DOHH2 (cell line): ENCODE measurements around the gene FEM1C.

Experiments
- H3F3A ChIP-seq: fragments of 200-600 bp; sonication (generic), shearing (Covaris generic); 2 replicates; pipeline ENCODE4 v1.6.0; 2016; ENCODE audit warnings: antibody characterized with exemption, mild to moderate bottlenecking; ENCODE audit not compliant: control insufficient read depth, insufficient read depth
- H3K27ac ChIP-seq: fragments of 200-600 bp; sonication (generic); 2 replicates; pipeline ENCODE4 v1.5.1; 2014; ENCODE audit warnings: low read depth, mild to moderate bottlenecking, low read length, moderate library complexity
- H3K27me3 ChIP-seq: fragments of 200-600 bp; sonication (generic); 2 replicates; pipeline ENCODE4 v1.6.1; 2014; ENCODE audit warnings: mild to moderate bottlenecking, low read length, mixed read lengths; ENCODE audit not compliant: control insufficient read depth
- H3K36me3 ChIP-seq: fragments of 200-600 bp; sonication (generic); 2 replicates; pipeline ENCODE4 v1.6.1; 2014; ENCODE audit warnings: mild to moderate bottlenecking, low read length, moderate library complexity, mixed read lengths; ENCODE audit not compliant: control insufficient read depth
- H3K4me1 ChIP-seq: fragments of 200-600 bp; sonication (generic); 2 replicates; pipeline ENCODE4 v1.6.1; 2014; ENCODE audit warnings: mild to moderate bottlenecking, low read length, mixed read lengths; ENCODE audit not compliant: control insufficient read depth
- H3K4me2 ChIP-seq: fragments of 200-600 bp; sonication (generic); 2 replicates; pipeline ENCODE4 v1.6.0; 2014; ENCODE audit warnings: mild to moderate bottlenecking, low read length, moderate library complexity
- H3K4me3 ChIP-seq: fragments of 200-600 bp; sonication (generic); 2 replicates; pipeline ENCODE4 v1.5.1; 2014; ENCODE audit warnings: mild to moderate bottlenecking, low read length, mixed read lengths
- H3K79me2 ChIP-seq: fragments of 200-600 bp; sonication (generic); 2 replicates; pipeline ENCODE4 v1.6.1; 2014; ENCODE audit warnings: mild to moderate bottlenecking, low read length, mixed read lengths; ENCODE audit not compliant: control insufficient read depth
- H3K9me2 ChIP-seq: fragments of 200-600 bp; sonication (generic); replicated peaks from 2 replicates; pipeline ENCODE4 v1.6.1; 2014; ENCODE audit warnings: mild to moderate bottlenecking, low read length, mixed read lengths; ENCODE audit not compliant: control insufficient read depth
- H3K9me3 ChIP-seq: fragments of 200-600 bp; sonication (generic); 2 replicates; pipeline ENCODE4 v1.6.1; 2014; ENCODE audit warnings: antibody characterized with exemption, low read length, mixed read lengths; ENCODE audit not compliant: control insufficient read depth, insufficient read depth
- H4K20me1 ChIP-seq: fragments of 200-600 bp; sonication (generic); 2 replicates; pipeline ENCODE4 v1.6.0; 2014; ENCODE audit warnings: low read depth, mild to moderate bottlenecking, antibody characterized with exemption, low read length, moderate library complexity; ENCODE audit not compliant: control insufficient read depth, insufficient read depth
- EZH2phosphoT487 ChIP-seq: fragments of 200-600 bp; sonication (generic); IDR thresholded peaks from 2 replicates; pipeline ENCODE4 v1.6.1; 2017; ENCODE audit warnings: borderline replicate concordance, mild to moderate bottlenecking, antibody characterized with exemption, low read length, moderate library complexity, mixed read lengths
- TF ChIP-seq, protein P1 (sequence below): fragments of 200-600 bp; sonication (generic); IDR thresholded peaks from one replicate; pipeline ENCODE4 v1.5.1; 2014; ENCODE audit warnings: antibody characterized with exemption, mild to moderate bottlenecking, low read depth, low read length; ENCODE audit not compliant: poor library complexity, severe bottlenecking

The FEM1C gene

DNA sequence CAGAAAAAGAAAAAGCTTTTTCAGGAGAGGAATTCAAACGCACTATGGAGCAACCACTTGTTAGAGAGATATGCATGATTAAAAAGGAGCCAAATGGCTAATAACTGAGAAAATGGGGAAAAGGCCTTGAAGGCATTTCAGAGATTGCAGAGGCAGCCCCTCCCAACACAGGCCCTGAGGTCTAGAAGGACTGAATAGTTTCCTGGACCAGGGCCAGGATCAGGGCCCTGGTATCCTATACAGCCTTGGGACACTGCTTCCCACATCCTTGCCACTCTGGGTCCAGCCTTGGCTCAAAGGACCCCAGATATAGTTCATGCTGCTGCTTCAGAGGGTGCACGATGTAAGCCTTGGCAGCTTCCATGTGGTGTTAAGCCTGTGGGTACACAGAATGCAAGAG is 20.7 kb upstream of the FEM1C start:
- Histone ChIP-seq H3K27ac (no peak overlapping the region), H3K79me2 (no peaks in the 10 kb centered on the region), H3K4me1 (no peaks in the 10 kb centered on the region), H4K20me1 (no peaks in the 10 kb centered on the region), H3K9me2 (no peaks in the 10 kb centered on the region), H3K9me3 (0 out of 2 replicates have a peak, but pooled peaks cover 4% of the 10 kb centered on the region), H3F3A (no peaks in the 10 kb centered on the region), H3K4me2 (no peak overlapping the region), H3K27me3 (no peaks in the 10 kb centered on the region), H3K4me3 (no peak overlapping the region), H3K36me3 (no peaks in the 10 kb centered on the region)
- TF ChIP-seq EZH2phosphoT487 = no peak
- TF ChIP-seq, protein P1, sequence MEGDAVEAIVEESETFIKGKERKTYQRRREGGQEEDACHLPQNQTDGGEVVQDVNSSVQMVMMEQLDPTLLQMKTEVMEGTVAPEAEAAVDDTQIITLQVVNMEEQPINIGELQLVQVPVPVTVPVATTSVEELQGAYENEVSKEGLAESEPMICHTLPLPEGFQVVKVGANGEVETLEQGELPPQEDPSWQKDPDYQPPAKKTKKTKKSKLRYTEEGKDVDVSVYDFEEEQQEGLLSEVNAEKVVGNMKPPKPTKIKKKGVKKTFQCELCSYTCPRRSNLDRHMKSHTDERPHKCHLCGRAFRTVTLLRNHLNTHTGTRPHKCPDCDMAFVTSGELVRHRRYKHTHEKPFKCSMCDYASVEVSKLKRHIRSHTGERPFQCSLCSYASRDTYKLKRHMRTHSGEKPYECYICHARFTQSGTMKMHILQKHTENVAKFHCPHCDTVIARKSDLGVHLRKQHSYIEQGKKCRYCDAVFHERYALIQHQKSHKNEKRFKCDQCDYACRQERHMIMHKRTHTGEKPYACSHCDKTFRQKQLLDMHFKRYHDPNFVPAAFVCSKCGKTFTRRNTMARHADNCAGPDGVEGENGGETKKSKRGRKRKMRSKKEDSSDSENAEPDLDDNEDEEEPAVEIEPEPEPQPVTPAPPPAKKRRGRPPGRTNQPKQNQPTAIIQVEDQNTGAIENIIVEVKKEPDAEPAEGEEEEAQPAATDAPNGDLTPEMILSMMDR = no peak

DNA sequence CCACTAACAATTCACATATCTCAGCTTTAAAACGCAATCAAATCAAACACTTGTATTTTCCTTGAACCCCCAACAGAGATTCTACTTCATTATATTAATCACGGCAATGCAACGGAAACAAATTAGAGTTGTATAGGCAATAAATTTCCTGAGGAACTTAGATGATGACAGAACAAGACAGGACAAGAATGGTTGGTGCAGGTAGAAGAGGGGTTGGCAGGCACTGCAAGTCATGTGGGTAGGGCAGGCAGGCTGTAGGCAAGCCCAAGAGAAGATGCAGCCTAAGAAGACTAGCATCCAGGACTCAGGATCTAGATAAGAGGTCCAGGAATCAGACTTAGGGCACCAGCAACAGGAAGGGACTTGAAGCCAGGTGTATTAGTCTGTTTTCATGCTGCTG is 16.6 kb upstream of the FEM1C start:
- H3K4me3 ChIP-seq = no peak overlapping the region
- H3K4me2 ChIP-seq = no peak overlapping the region
- H3K79me2 ChIP-seq = no peaks in the 10 kb centered on the region
- no peak overlapping the region for H3K27ac ChIP-seq
- H3K9me3 ChIP-seq = 0 out of 2 replicates have a peak, but pooled peaks cover 4% of the 10 kb centered on the region
- no peaks in the 10 kb centered on the region for H3K27me3 ChIP-seq
- no peaks in the 10 kb centered on the region for H3K36me3 ChIP-seq
- no peaks in the 10 kb centered on the region for H3K4me1 ChIP-seq
- TF ChIP-seq, protein P1 = no peak
- TF ChIP-seq EZH2phosphoT487 = no peak
- H3F3A ChIP-seq = no peaks in the 10 kb centered on the region
- H4K20me1 ChIP-seq = no peaks in the 10 kb centered on the region
- no peaks in the 10 kb centered on the region for H3K9me2 ChIP-seq

DNA sequence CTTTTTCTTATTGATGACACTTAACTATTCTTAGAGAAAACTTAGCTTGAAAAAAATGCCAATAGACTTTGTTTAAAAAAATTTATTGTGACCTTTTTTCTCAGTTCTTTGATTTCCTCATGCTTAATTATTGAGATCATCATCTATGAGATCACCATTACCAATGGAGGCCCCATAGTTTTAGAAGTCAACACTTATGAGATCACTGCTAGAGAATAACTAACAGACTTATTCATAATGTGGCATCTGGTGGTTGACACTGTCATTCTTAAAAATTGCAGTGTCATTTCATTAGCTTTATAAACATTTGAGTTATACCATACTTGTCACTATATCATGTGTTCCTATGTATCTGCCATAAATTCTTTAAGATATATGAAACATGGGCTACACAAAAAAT is 14.9 kb upstream of the FEM1C start:
- no peak for TF ChIP-seq EZH2phosphoT487
- TF ChIP-seq, protein P1 = no peak
- H3K9me2 ChIP-seq = no peaks in the 10 kb centered on the region

More for the DNA sequence above, 14.9 kb upstream of the FEM1C start:
- Histone ChIP-seq H3F3A (no peaks in the 10 kb centered on the region), H3K4me2 (no peak overlapping the region), H3K79me2 (no peaks in the 10 kb centered on the region), H3K36me3 (no peaks in the 10 kb centered on the region), H3K4me1 (no peaks in the 10 kb centered on the region), H3K4me3 (no peak overlapping the region), H3K27me3 (no peaks in the 10 kb centered on the region), H3K27ac (no peak overlapping the region), H3K9me3 (0 out of 2 replicates have a peak, but pooled peaks cover 4% of the 10 kb centered on the region), H4K20me1 (no peaks in the 10 kb centered on the region)
